ENCODE results near the gene NR3C1. TPM values are rescaled to one million over a fixed set of nuclear protein-coding genes. Genes with fewer than 3 reads are reported as not detected.

The NR3C1 gene
- total and polyA plus RNA-seq, 2 of the 4 experiments (the other 2 are of a cell fraction): 13.7 to 77.4 TPM

DNA sequence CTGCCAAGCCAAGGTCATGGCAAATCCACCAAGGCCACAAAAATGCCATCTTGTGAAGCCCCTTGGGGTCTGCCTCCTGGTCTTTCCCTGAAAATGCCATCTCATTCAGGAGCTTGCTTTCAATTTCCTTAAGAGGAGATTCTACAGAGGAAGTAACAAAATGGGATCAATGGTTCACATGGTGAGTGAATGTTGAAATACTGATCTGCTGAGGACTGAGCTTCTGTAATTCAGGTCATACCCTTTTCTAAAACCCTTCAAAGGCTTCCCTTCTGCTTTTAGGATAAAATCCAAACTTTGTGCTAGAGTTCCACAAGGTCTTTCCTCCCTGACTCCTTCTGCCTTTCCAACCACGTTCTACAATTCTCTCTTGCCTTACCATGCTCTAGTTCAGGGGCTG is 24.7 kb upstream of the NR3C1 start:
- no peak overlapping the region for H3K4me3 ChIP-seq (ENCODE audit: insufficient read depth, low read depth, low read length)

More for the DNA sequence above, 24.7 kb upstream of the NR3C1 start:
- Histone ChIP-seq H3K4me2 (ENCODE audit: low read depth, low read length) (no peak overlapping the region), H3K23ac (ENCODE audit: low read depth, low read length) (no peak overlapping the region), H3K36me3 (ENCODE audit: control insufficient read depth, insufficient read depth, low read length) (no peaks in the 10 kb centered on the region), H2BK15ac (ENCODE audit: low read depth, low read length) (no peak overlapping the region), H2AFZ (replicated peaks; ENCODE audit: low read length, poor library complexity) (no peak overlapping the region), H3K4me1 (ENCODE audit: control insufficient read depth, insufficient read depth, low read length) (no peaks in the 10 kb centered on the region), H3K9ac (ENCODE audit: low read depth, low read length) (no peak overlapping the region), H3K4ac (ENCODE audit: low read depth, low read length) (no peak overlapping the region), H4K5ac (ENCODE audit: low read depth, low read length) (no peak overlapping the region), H2BK5ac (ENCODE audit: low read depth, low read length, poor library complexity, severe bottlenecking) (no peak overlapping the region), H2BK20ac (ENCODE audit: low read depth, low read length) (no peak overlapping the region), H4K8ac (ENCODE audit: low read depth in 2 of 2, low read length in 2 of 2) (no peak overlapping the region), H3K27me3 (ENCODE audit: control insufficient read depth, insufficient read depth, low read length) (no peaks in the 10 kb centered on the region), H2AK5ac (ENCODE audit: low read depth, low read length) (no peak overlapping the region), H3K9me1 (ENCODE audit: insufficient read depth, low read length) (no peaks in the 10 kb centered on the region), H3K9me3 (ENCODE audit: control insufficient read depth, insufficient read depth, low read length) (no peaks in the 10 kb centered on the region), H3K27ac (ENCODE audit: insufficient read depth, low read length) (no peak overlapping the region), H3K18ac (ENCODE audit: low read depth, low read length) (no peak overlapping the region), H4K91ac (ENCODE audit: insufficient read depth, low read depth, low read length) (no peak overlapping the region), H4K20me1 (ENCODE audit: insufficient read depth, low read length) (no peaks in the 10 kb centered on the region), H3K79me1 (ENCODE audit: low read depth in 1 of 2, low read length in 2 of 2) (no peaks in the 10 kb centered on the region), H3K56ac (ENCODE audit: extremely low read depth, insufficient read depth, low read length) (no peak overlapping the region), H3K14ac (replicated peaks; ENCODE audit: low read depth, low read length) (no peak overlapping the region), H2AK9ac (replicated peaks; ENCODE audit: low read depth, low read length, poor library complexity) (no peak overlapping the region), H2BK120ac (ENCODE audit: low read depth, low read length) (no peak overlapping the region)
- BruUV-seq (replicated peaks): no TSS peak
- no CpG with 5 or more reads among the region's 1 CpG for WGBS, 2 experiments (ENCODE audit: extremely low coverage in 2 of 2, insufficient read length in 1 of 2)
- ATAC-seq (ENCODE audit: low read depth) (no peak), DNase-seq (no peak)
- CTCF ChIA-PET: no interaction called here
- dilution Hi-C loops (cut with HindIII; ENCODE audit: low sequenced_read_pairs, unreplicated experiment) (no loop called here), intact Hi-C loops (cut with micrococcal nuclease) (no loop called here), in situ Hi-C loops (cut with MboI; ENCODE audit: low sequenced_read_pairs) (no loop called here)
- TF ChIP-seq CEBPB (IDR thresholded peaks at IDR 0.05; ENCODE audit: low read depth, low read length): no peak
- TF ChIP-seq, protein P1, sequence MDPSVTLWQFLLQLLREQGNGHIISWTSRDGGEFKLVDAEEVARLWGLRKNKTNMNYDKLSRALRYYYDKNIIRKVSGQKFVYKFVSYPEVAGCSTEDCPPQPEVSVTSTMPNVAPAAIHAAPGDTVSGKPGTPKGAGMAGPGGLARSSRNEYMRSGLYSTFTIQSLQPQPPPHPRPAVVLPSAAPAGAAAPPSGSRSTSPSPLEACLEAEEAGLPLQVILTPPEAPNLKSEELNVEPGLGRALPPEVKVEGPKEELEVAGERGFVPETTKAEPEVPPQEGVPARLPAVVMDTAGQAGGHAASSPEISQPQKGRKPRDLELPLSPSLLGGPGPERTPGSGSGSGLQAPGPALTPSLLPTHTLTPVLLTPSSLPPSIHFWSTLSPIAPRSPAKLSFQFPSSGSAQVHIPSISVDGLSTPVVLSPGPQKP (IDR thresholded peaks at IDR 0.05; ENCODE audit: borderline replicate concordance, low read depth, low read length): no peak
- no peak for TF ChIP-seq RCOR1 (IDR thresholded peaks at IDR 0.05; ENCODE audit: insufficient replicate concordance, low read length)
- no peak for TF ChIP-seq MXI1 (IDR thresholded peaks at IDR 0.05; ENCODE audit: borderline replicate concordance, low read depth, low read length)
- no peak for TF ChIP-seq USF2 (IDR thresholded peaks at IDR 0.05; ENCODE audit: low read depth, low read length)
- no peak for TF ChIP-seq CTCF (conservative IDR thresholded peaks at IDR 0.05; ENCODE audit: low read depth, low read length)
- no peak for TF ChIP-seq NFE2L2 (IDR thresholded peaks at IDR 0.05; ENCODE audit: low read depth, low read length)
- no peak for TF ChIP-seq RAD21 (IDR thresholded peaks at IDR 0.05; ENCODE audit: low read length)
- no peak for TF ChIP-seq CHD1 (IDR thresholded peaks at IDR 0.05; ENCODE audit: low read depth, low read length)
- TF ChIP-seq RFX5 (IDR thresholded peaks at IDR 0.05; ENCODE audit: low read depth, low read length): no peak
- POLR2A ChIA-PET (ENCODE audit: unreplicated experiment): no interaction called here
